Keratinocyte (primary cell): ENCODE results near the gene CCL27.

Source experiments
- CTCF ChIP-seq, 3 experiments: IDR thresholded peaks in 1 of 3; conservative IDR thresholded peaks in 1 of 3; optimal IDR thresholded peaks in 1 of 3; 2 replicates in 2 of 3; 3 replicates in 1 of 3; pipeline versions ENCODE3 to v1.5.1; 2011; ENCODE audit warnings: low read length in 3 of 3, mild to moderate bottlenecking in 3 of 3, moderate library complexity in 2 of 3, control low read depth in 1 of 3, inconsistent platforms in 1 of 3; ENCODE audit not compliant: insufficient read depth in 2 of 3; ENCODE audit errors: extremely low read depth in 1 of 3
- EZH2 ChIP-seq: IDR thresholded peaks from one replicate; pipeline ENCODE4 v1.6.1; 2012; ENCODE audit warnings: inconsistent platforms, mild to moderate bottlenecking, low read length, moderate library complexity

GRCh38 chr9:34630402-34631154, 31.9 kb downstream of the CCL27 start:
- TF ChIP-seq CTCF (optimal IDR thresholded peaks at IDR 0.05 in 1 of 3, IDR thresholded peaks at IDR 0.05 in 1 of 3, conservative IDR thresholded peaks at IDR 0.05 in 1 of 3; ENCODE audit: extremely low read depth in 1 of 3, insufficient read depth in 2 of 3, low read length in 3 of 3), result no peak
- no peak for TF ChIP-seq EZH2
